ENCODE data around the gene RPS28.
"Not testable (repeated sequence)": the region's sequence is repeated elsewhere in the genome, so short reads cannot be mapped to it uniquely, and the experiment has no call there.

Gene RPS28

DNA sequence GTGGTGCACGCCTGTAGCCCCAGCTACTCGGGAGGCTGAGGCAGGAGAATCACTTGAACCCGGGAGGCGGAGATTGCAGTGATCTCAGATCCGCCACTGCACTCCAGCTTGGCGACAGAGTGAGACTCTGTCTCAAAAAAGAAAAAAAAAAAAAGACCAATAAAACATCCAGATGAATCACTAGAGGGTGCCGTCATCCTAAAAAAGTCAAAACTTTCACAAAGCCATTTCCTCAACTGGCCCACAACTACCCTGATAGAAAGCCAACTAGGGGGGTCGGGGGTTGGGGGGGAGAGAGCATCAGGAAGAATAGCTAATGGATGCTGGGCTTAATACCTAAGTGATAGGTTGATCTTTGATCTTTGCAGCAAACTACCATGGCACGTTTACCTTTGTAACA lies 2.5 kb upstream of the RPS28 start:
- H3K27ac ChIP-seq, H3K4me3 ChIP-seq: not testable (repeated sequence)

DNA sequence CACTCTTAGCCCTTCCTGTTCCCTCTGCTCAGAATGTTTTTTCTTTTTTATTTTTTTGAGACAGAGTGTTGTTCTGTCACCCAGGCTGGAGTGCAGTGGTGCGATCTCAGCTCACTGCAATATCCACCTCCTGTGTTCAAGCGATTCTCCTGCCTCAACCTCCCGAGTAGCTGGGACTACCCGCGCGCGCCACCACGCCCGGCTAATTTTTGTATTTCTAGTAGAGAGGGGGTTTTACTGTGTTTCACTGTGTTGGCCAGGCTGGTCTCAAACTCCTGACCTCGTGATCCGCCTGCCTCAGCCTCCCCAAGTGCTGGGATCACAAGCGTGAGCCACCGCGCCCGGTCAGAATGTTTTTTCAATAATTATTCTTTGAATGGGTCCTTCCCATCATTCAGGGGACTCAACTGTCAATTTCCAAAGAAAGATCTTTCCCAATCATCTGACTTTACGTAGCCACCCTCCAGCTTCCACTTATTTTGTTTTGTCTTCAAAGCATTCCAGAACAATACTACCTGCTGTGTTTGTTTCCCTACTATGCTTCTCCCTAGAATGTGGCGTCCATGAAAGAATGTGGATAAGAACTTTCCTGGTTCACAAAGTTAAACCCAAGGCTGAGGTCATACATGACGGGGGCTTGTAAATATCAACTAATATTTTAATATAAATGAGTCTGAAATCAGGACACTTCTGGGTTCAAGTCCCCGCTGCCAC lies 1.3 kb upstream of the RPS28 start:
- Histone ChIP-seq H3K27ac (peak overlapping the region in 16 of 21 experiments; percentile 89 to 98 (median 94)), H3K4me3 (peak overlapping the region; percentile 79 to 98 (median 87))

DNA sequence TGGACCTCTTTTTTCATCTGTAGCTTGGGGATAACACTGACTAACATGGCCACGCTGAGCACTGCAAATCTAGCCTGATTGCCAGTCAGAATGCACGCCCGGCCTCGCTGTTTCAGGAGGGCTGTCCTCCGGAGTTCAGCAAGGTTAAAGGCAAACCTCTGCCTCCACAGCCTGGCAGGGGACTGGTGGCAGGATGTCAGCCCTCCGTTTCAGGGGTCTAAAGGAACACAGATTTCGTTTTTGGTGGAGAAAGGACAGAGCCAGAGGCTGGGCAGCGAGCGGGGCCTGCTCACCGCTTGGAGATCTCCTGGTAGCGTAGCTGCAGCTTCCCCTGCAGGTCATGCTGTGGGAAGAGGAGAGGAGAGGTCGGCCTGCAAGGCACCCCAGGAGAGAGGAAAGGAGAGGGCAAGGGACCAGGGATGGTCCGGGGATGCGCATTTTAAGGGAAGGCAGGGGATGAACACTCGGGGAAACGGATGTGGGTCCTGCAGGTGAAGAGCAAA lies 681 bp upstream of the RPS28 start:
- H3K27ac ChIP-seq = peak overlapping the region; percentile 88 to 98 (median 94)
- H3K4me3 ChIP-seq = peak overlapping the region; percentile 79 to 98 (median 87)

DNA sequence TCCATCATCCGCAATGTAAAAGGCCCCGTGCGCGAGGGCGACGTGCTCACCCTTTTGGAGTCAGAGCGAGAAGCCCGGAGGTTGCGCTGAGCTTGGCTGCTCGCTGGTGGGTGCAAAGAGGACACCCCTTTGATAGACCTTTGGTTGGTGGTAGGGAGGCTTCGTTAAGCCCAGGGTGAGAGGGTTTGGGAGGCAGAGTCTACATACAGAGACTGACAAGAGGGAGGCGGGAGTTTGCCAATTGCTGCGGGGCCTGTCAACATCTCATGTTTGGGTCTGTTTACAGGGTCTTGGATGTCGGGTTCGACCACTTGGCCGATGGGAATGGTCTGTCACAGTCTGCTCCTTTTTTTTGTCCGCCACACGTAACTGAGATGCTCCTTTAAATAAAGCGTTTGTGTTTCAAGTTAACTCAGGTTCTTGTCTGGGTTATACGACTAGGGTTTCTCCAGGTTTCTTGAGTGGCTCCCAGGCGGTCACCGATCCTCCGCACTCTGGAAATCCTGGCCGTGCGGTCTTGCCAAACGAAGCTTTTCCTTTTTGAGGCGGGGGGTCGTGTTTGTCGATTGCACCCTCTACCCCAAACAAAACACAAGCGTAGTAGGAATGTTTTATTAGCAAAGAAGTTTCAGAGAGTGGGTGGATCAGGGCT lies 816 bp downstream of the RPS28 start:
- peak overlapping the region; percentile 88 to 98 (median 94) for H3K27ac ChIP-seq
- H3K4me3 ChIP-seq = peak overlapping the region; percentile 79 to 98 (median 87)

DNA sequence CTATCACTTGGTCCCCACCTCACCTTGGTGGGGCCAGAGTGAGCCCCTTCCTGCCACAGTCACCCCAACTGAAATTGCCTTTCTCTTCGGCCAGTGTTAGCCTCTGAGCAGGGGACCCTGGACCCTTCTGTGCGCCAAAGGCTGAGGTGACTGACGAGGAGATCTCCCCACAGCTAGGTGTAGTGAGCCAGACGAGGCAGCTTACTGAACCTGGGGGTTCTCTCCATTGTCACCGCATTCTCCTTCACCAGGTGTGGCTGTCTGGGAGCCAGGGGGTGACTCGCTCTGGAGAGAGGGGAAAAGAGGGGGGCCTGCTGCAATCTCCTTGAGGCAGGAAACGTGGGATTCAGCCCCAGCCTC lies 1.3 kb downstream of the RPS28 start:
- H3K27ac ChIP-seq = peak overlapping the region in 9 of 21 experiments; percentile 89 to 98 (median 96)
- peak overlapping the region; percentile 79 to 98 (median 87) for H3K4me3 ChIP-seq

DNA sequence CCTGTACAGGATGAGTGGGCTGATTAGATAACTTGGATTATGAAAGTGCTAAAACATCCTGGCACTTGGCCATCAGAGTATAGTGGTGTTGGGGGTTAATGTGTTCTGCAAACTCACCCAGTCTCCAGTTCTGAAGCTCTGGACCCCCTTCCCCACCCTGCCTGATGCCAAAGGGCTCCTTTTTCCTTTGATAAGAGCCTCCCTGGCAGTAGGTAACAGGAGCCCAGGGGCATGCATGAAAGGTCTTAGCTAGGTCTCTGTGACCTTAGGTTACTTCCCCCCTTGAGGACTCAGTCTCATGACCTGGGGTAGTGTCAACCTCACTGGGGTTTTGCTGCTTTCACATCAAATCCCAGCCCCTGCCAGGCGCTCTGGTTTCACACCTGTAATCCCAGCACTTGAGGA lies 2.5 kb downstream of the RPS28 start:
- Histone ChIP-seq H3K4me3 (no peak overlapping the region), H3K27ac (no peak overlapping the region)

DNA sequence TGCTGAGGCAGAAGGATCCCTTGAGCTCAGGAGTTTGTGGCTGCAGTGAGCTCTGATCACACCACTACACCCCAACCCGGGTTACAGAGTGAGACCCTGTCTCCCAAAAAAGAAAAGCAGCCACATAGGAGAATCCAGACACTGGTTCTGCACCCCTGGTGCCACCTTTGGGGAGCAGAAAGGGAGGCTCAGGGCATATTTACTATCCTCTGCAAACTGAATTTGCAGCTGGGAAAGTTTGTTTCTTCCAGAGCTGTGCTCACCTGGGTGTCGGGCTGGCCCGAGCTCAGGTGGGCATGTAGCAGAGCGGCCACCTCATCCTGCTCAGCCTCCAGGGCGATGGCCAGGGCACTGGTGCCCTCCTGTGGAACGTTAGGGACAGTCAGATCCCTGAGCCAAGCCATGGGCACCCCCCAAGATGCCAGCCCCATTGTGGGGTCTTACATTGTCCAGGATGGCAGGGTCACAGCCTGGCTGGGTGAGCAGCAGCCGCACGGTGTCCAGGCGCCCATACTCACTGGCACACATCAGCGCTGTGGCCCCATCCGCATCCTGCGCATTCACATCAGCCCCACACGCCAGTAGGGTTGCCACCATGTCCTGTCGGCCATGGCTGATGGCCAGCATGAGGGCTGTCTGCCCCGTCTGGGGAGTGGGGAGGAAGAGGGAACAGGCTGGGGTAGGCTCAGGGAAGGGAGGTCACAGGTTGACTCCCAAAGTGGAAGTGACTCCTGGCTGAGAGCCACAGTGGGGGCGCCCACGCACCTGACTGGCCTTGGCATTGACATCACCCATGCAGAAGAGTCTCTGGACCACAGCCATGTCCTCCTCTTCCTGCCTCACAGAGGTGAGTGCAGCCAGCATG lies 3.1 kb downstream of the RPS28 start:
- no peak overlapping the region for H3K27ac ChIP-seq
- no peak overlapping the region for H3K4me3 ChIP-seq

DNA sequence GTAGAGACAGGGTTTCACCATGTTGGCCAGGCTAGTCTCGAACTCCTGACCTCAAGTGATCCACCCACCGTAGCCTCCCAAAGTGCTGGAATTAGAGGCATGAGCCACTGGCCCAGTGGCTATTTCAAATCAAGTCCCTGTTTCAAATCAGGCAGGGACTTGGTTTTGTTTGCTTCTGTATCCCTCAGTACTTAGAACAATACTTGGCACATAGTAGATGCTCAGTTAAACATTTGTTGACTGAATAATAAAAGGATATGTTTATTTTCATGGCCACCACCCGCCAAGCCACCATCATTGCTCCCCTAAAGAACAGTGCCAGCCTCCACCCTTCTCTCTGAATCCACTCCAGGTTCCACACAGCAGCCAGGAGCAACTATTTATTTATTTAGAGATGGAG lies 4.2 kb downstream of the RPS28 start:
- H3K4me3 ChIP-seq = no peak overlapping the region
- H3K27ac ChIP-seq = no peak overlapping the region

DNA sequence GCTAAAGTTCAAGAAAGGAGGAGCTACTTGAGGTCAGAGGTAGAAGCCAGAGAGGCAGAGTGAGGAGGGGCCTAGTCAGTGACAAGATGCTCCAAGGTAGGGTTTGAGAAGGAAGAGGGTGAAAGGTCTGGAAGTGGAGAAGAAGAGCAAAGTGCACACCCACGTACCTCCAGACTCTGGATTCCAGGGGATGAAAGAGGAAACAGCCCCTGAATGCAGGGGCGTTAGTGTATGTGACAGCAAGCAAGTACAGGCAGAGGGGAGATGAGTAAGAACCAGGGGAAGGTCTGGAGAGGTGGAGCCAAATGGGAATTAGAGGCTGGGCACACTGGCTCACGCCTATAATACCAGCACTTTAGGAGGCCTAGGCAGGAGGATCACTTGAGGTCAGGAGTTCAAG lies 8.7 kb downstream of the RPS28 start:
- Histone ChIP-seq H3K4me3 (no peak overlapping the region), H3K27ac (no peak overlapping the region)

DNA sequence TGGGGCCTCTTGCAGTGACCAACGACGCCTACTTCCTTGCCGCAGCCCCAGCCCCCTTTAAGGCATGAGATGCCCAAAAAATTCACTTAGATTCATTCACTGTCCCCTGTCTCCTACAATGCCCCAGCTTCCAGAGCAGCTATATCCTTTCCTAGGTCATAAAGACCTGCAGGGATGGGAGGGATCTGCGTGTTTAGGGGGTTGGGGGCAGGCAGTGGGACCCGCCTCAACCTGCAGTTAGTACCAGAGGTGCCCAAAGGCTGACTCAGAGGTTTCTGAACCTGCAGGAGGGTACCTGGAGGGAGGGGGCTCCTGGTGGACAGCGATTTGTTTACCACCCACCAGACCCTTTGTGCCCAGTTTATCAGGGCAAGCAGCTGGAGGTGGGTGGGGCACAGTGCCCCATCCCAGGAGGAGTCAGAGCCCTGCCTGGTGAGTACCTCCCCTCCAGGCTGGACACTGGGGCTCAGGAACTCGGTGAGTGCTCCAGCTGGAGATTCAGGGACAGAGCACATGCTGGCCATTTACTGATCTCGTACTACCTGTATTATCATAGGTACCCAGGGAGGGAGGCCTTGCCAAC lies 10.1 kb downstream of the RPS28 start:
- H3K27ac ChIP-seq = no peak overlapping the region
- H3K4me3 ChIP-seq = no peak overlapping the region

DNA sequence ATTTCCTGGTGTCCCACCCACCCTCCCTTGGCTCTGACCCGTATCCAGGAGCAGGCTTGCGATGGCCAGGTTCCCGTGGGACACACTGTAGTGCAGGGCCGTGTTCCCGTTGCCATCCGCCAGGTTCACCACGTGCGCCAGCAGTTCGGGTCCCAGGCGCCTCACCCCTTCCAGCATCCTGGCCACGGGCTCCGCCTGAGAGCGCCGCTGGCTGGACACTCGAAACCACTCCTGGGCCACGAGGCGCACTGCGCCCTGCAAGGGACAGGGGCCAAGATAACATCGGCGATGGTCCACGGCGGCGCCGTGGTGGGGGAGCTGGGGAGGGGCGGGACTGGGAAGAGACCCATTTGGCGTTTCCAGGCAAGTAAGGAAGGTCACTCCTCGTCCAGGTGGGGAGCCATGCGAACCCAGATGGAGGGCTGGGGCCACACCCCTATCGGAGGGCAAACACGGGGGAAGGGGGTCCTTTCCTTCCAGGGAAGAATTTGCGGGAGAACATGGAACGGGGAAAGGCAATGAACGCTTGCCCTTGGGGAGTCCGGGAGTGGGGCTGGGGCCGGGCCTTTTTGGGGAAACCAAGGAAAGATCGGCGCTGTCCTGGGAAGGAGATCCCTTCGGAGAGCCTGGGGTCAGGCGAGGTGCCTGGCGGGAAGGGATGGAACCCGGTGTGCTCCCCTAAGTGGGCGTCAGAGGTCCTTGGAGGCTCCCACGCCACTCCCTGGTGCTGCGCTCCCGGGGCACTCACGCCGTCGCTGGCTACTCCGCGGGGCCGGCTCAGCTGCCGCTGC lies 11.9 kb downstream of the RPS28 start:
- H3K4me3 ChIP-seq = no peak overlapping the region

DNA sequence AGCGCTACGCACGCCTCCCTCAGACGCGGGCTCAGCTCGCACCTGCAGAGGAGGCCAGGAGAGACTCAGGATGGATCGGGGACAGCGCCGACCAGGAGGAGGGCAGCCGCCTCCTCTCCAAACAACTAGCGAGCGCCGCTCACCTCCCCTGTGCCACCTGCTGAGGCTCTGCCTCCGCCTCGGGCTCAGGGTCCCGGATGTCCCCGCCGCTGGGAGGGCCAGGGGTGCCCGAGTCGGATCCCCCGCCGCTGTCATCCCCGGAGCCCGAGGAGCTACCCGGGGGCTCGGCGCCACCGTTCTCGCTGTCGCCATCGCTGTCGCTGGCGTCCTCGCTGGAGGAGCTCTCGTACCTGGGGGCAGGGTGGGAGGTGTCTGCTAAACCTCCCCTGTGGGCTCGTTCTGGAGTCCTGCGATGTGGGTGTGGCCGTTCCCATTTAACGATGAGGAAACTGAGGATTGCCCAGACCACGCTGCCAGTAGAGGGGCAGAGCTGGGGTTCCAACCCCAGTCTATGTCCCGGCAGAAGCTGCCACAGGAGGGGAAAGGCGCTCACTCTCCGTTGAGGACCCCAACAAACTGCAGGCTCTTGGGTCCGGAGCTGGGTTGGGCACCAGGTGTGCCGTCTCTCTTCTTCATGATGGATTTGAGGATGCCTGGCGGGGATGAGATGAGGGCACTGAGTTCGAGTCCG lies 12.6 kb downstream of the RPS28 start:
- H3K27ac ChIP-seq = no peak overlapping the region
- peak overlapping the region in 1 of 7 experiments; percentile 23 for H3K4me3 ChIP-seq

More for the DNA sequence above, 11.9 kb downstream of the RPS28 start:
- H3K27ac ChIP-seq = no peak overlapping the region

DNA sequence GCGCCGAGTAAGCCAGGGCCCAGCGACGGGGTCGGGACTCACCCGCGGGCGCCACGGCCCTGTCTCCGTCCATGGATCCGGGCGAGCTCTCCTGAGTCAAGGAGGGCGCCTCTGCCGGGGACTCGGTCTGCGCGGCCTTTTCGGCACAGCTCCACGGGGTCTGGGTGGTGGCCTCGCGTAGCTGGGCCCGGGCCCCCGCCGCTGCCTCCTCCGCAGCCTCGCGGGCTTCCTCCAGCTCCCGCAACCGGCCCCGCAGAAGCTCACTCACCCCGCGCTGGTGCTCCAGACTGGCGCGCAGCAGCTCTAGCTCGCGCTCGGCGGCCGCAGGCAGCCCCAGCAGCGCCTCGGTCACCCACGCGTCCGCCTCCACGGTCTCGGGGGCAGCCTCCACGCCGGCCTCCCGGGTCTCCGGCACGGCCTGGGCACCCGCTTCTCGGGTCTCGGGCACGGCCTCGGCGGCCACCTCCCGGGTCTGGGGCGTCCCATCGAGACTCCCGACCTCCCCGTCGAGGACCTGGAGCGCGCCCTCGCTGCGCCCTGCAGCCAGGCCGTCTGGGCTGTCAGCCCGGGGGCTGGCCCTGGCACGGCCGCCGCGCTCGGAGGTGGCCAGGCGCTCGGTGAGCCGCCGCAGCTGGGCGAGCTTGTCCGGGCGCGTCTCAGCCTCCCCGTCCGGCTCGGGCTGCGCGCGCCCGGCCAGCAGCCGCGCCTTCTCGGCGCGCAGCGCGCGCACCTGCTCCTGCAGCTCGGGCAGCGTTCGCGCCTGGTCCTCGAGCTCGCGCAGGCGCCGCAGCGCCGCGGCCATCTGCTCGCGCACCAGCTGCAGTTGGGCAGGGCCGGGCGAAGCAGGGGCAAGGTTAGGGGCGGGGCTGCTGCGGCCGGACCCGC lies 13.4 kb downstream of the RPS28 start:
- H3K27ac ChIP-seq = no peak overlapping the region
- peak overlapping the region in 6 of 7 experiments; percentile 0 to 48 (median 26) for H3K4me3 ChIP-seq

DNA sequence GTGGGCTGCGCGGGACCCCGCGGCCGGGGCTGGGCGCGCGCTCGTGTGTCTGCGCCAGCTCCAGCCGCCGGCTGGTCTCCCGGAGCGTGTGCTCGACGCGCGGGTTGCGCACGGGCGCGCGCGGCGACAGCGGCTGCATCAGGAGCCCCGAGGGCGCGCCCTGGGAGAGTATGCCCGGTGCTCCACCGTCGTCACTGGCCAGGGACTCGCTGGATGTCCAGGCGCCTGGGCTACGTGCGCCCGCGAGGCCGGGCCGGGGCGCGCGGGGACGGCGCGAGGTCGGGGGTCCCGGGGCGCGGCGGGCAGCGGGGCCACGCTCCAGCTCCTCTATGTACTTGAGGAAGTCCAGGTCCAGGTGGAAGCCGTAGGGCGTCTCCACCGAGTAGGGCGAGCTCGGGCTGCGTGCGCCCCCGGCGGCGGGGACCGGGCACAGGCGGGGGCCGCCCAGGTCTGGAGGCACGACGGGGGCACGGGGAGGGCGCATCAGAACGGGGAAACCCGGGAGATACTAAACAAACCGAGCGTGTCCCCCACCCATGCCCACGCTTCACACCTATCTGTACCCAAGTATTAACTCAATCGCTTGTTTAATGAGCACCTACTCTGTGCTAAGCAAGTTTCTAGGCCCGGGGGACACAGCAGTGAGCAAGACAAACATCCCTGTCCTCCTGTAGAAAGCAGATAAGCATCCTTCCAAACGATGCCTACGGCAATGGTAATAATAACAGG lies 14.2 kb downstream of the RPS28 start:
- Histone ChIP-seq H3K4me3 (peak overlapping the region in 5 of 7 experiments; percentile 21 to 48 (median 29)), H3K27ac (no peak overlapping the region)

DNA sequence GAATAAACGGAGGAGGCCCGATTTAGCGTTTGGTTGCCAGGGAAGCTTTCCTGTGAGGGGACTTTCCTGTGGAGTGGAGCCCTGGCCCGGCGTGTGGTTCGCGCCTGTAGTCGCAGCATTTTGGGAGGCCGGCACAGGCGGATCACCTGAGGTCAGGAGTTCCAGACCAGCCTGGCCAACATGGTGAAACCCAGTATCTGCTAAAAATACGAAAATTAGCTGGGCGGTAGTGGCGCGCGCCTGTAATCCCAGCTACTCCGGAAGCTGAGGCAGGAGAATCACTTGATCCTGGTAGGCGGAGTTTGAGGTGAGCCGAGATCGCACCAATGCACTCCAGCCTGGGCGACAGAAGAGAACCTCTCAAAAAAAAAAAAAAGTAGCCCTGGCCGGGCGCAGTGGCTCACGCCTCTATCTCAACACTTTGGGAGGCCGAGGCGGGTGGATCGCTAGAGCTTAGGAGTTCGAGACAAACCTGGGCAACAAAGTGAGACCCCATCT lies 14.8 kb downstream of the RPS28 start:
- H3K27ac ChIP-seq = no peak overlapping the region
- H3K4me3 ChIP-seq = peak overlapping the region in 1 of 7 experiments; percentile 48

DNA sequence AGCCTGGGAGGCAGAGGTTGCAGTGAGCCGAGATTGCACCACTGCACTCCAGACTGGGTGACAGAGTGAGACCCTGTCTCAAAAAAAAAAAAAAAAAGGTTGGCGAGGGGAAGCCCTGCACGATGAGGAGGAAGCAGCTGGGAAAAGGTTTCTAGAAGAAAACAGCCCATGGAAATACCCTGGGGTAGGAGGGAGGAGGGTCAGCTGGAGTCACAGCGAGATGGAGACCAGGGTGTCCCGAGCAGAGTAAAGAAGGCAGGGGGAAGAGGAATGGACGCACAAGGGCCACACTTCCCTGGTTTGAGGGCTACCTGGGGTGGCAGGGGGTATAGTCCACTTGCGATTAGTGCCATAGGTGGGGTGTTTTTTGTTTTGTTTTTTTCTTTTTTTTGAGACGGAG lies 15.4 kb downstream of the RPS28 start:
- Histone ChIP-seq H3K27ac (no peak overlapping the region), H3K4me3 (no peak overlapping the region)

DNA sequence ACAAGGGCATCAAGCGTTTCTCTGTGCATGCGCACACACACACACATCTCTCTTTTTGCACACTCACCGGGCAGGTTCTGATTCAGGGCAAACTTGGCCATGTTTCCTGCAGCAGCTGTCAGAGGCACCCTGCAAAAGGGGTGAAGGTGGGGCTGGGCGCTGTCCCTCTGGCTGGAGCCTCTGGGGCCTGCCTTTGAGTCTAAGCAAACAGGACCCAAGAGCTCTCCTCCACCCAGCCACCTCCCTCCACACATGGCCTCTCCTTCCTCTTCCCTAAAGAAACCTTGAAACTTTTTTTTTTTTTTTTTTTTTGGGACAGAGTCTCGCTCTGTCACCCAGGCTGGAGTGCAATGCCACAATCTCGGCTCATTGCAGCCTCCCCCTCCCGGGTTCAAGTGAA lies 16.4 kb downstream of the RPS28 start:
- H3K27ac ChIP-seq = no peak overlapping the region
- no peak overlapping the region for H3K4me3 ChIP-seq
